ENCODE results near the gene CYP1A1.
"Not testable (repeated sequence)": the region's sequence is repeated elsewhere in the genome, so short reads cannot be mapped to it uniquely, and the experiment has no call there.

GRCh38 chr15:74729372-74729771, 4.0 kb upstream of the CYP1A1 start:
- TF ChIP-seq CTCF, POLR2AphosphoS5 (IDR thresholded peaks at IDR 0.05): not testable (repeated sequence)

All from esophagus muscularis mucosa (tissue), 3 donors.